ENCODE measurements around the gene TMEM178B.

GRCh38 chr7:141235656-141236055 lies 161.8 kb downstream of the TMEM178B start:
- no peak for TF ChIP-seq EZH2phosphoT487 (IDR thresholded peaks at IDR 0.05; ENCODE audit: borderline replicate concordance, low read length)
- no peak for TF ChIP-seq CTCF (IDR thresholded peaks at IDR 0.05; ENCODE audit: low read depth, low read length, poor library complexity, severe bottlenecking)

Measured in DOHH2 (cell line).